ENCODE data around the gene DSCAML1.

DNA sequence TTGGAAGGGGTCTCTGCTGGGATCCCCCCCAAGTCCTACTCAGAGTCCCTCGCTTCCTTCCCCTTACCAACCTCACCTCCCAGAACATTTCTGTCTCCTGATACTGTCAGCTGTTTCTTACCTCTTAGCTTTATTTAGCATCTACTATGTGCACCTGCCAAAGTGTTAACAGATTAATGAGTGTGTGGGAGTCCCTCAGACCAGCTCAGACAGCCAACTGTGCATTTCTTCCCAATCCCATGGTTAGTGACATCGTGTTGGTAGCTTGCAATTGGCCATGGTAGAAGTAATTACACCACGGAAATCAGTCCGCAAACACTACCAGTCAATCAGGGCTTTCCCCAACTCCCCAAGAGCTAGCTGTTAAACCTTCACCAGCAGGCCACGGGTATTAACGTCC is 150.6 kb downstream of the DSCAML1 start:
- TF ChIP-seq, protein P1, sequence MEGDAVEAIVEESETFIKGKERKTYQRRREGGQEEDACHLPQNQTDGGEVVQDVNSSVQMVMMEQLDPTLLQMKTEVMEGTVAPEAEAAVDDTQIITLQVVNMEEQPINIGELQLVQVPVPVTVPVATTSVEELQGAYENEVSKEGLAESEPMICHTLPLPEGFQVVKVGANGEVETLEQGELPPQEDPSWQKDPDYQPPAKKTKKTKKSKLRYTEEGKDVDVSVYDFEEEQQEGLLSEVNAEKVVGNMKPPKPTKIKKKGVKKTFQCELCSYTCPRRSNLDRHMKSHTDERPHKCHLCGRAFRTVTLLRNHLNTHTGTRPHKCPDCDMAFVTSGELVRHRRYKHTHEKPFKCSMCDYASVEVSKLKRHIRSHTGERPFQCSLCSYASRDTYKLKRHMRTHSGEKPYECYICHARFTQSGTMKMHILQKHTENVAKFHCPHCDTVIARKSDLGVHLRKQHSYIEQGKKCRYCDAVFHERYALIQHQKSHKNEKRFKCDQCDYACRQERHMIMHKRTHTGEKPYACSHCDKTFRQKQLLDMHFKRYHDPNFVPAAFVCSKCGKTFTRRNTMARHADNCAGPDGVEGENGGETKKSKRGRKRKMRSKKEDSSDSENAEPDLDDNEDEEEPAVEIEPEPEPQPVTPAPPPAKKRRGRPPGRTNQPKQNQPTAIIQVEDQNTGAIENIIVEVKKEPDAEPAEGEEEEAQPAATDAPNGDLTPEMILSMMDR (IDR thresholded peaks at IDR 0.05) = no peak
- TF ChIP-seq EP300 (IDR thresholded peaks at IDR 0.05) = no peak
